Measurements from ENCODE around the gene FSTL4. TPM values are rescaled to one million over a fixed set of nuclear protein-coding genes. Genes with fewer than 3 reads are reported as not detected.

The FSTL4 gene
- total RNA-seq, 2 donors from 2014 or later = not detected

- Histone ChIP-seq H3K4me1 (peaks cover 0 to 4% of the 10 kb centered on the region in 2 donors), H3K27me3 (no peaks in the 10 kb centered on the region), H3K36me3 (no peaks in the 10 kb centered on the region), H3K4me3 (no peak overlapping the region), H3K27ac (no peak overlapping the region), H3K9me3 (no peaks in the 10 kb centered on the region)
- no peak for TF ChIP-seq CTCF (IDR thresholded peaks at IDR 0.05)
- no peak for DNase-seq (ENCODE audit: low spot score)
Measured at GRCh38 chr5:133243196-133243595, 369.1 kb downstream of the FSTL4 start.

- H3K4me3 ChIP-seq = no peak overlapping the region
- no peaks in the 10 kb centered on the region for H3K9me3 ChIP-seq
- H3K27ac ChIP-seq = no peak overlapping the region
- peaks cover 0 to 4% of the 10 kb centered on the region in 2 donors for H3K4me1 ChIP-seq
- no peaks in the 10 kb centered on the region for H3K36me3 ChIP-seq
- DNase-seq (ENCODE audit: low spot score) = no peak
- H3K27me3 ChIP-seq = no peaks in the 10 kb centered on the region
- no peak for TF ChIP-seq CTCF (IDR thresholded peaks at IDR 0.05)
Measured at GRCh38 chr5:133242221-133242835, 370.0 kb downstream of the FSTL4 start.

- H3K4me1 ChIP-seq = peaks cover 0 to 4% of the 10 kb centered on the region in 2 donors
- no peaks in the 10 kb centered on the region for H3K27me3 ChIP-seq
- H3K4me3 ChIP-seq = no peak overlapping the region
- no peak overlapping the region for H3K27ac ChIP-seq
- DNase-seq (ENCODE audit: low spot score) = no peak
- H3K9me3 ChIP-seq = no peaks in the 10 kb centered on the region
- H3K36me3 ChIP-seq = no peaks in the 10 kb centered on the region
- no peak for TF ChIP-seq CTCF (IDR thresholded peaks at IDR 0.05)
Measured at GRCh38 chr5:133241179-133242092, 370.9 kb downstream of the FSTL4 start.

GRCh38 chr5:133240425-133241091 lies 371.8 kb downstream of the FSTL4 start:
- no peak overlapping the region for H3K4me3 ChIP-seq
- H3K9me3 ChIP-seq = no peaks in the 10 kb centered on the region
- TF ChIP-seq CTCF (IDR thresholded peaks at IDR 0.05) = no peak
- peaks cover 0 to 4% of the 10 kb centered on the region in 2 donors for H3K4me1 ChIP-seq
- H3K27ac ChIP-seq = no peak overlapping the region
- no peaks in the 10 kb centered on the region for H3K36me3 ChIP-seq
- no peaks in the 10 kb centered on the region for H3K27me3 ChIP-seq
- peak; percentile 66 for DNase-seq (ENCODE audit: low spot score)

GRCh38 chr5:133238426-133239205 lies 373.7 kb downstream of the FSTL4 start:
- Histone ChIP-seq H3K36me3 (no peaks in the 10 kb centered on the region), H3K4me3 (no peak overlapping the region), H3K27ac (no peak overlapping the region), H3K27me3 (no peaks in the 10 kb centered on the region), H3K9me3 (no peaks in the 10 kb centered on the region), H3K4me1 (peaks cover 0 to 4% of the 10 kb centered on the region in 2 donors)
- TF ChIP-seq CTCF (IDR thresholded peaks at IDR 0.05) = no peak
- no peak for DNase-seq (ENCODE audit: low spot score)
